HEK293 (cell line): ENCODE measurements around the gene DNAAF5.

ENCODE experiments used
- CTCF ChIP-seq: fragments of 450-650 bp; formaldehyde crosslinking; IDR thresholded peaks from 2 replicates; pipeline ENCODE4 v1.5.1; 2016; ENCODE audit warnings: missing biosample characterization, missing genetic modification characterization
- GLIS2 ChIP-seq: fragments of 450-650 bp; formaldehyde crosslinking; IDR thresholded peaks from 2 replicates; pipeline ENCODE4 v1.5.1; 2016; ENCODE audit warnings: missing biosample characterization, missing genetic modification characterization
- KLF16 ChIP-seq: fragments of 450-650 bp; formaldehyde crosslinking; IDR thresholded peaks from 2 replicates; pipeline ENCODE4 v1.5.1; 2017; ENCODE audit warnings: missing biosample characterization, missing genetic modification characterization
- MYNN ChIP-seq: fragments of 450-650 bp; formaldehyde crosslinking; IDR thresholded peaks from 2 replicates; pipeline ENCODE4 v1.5.1; 2016; ENCODE audit warnings: missing biosample characterization, missing genetic modification characterization, borderline replicate concordance
- REPIN1 ChIP-seq: fragments of 450-650 bp; formaldehyde crosslinking; IDR thresholded peaks from 2 replicates; pipeline ENCODE4 v1.5.1; 2017; ENCODE audit warnings: missing biosample characterization, missing genetic modification characterization, low read depth
- ZNF221 ChIP-seq: fragments of 450-650 bp; formaldehyde crosslinking; IDR thresholded peaks from 2 replicates; pipeline ENCODE4 v1.5.1; 2017; ENCODE audit warnings: missing biosample characterization, missing genetic modification characterization, borderline replicate concordance
- ZNF549 ChIP-seq: fragments of 450-650 bp; IDR thresholded peaks from 2 replicates; pipeline ENCODE4 v1.5.1; 2018; ENCODE audit warnings: missing biosample characterization, missing genetic modification characterization, mild to moderate bottlenecking, inconsistent platforms, moderate library complexity
- ZNF626 ChIP-seq: fragments of 450-650 bp; sonication (Bioruptor Pico); formaldehyde crosslinking; IDR thresholded peaks from 2 replicates; pipeline ENCODE4 v1.5.1; 2018; ENCODE audit warnings: missing biosample characterization, missing genetic modification characterization, inconsistent platforms
- ZNF704 ChIP-seq: fragments of 450-650 bp; formaldehyde crosslinking; IDR thresholded peaks from 2 replicates; pipeline ENCODE4 v1.5.1; 2016; ENCODE audit warnings: missing biosample characterization, missing genetic modification characterization
- ZNF785 ChIP-seq: fragments of 450-650 bp; formaldehyde crosslinking; IDR thresholded peaks from 2 replicates; pipeline ENCODE4 v1.5.1; 2016; ENCODE audit warnings: missing biosample characterization, missing genetic modification characterization
- TF ChIP-seq, protein P1 (sequence below): fragments of 450-650 bp; formaldehyde crosslinking; IDR thresholded peaks from 2 replicates; pipeline ENCODE4 v1.5.1; 2016; ENCODE audit warnings: missing biosample characterization, missing genetic modification characterization

- no peak for TF ChIP-seq CTCF (tag by site-specific recombination)
- TF ChIP-seq MYNN (tag by site-specific recombination), result no peak
- no peak for TF ChIP-seq ZNF626
- no peak for TF ChIP-seq REPIN1
- no peak for TF ChIP-seq ZNF549 (tag by site-specific recombination)
- TF ChIP-seq, protein P1, sequence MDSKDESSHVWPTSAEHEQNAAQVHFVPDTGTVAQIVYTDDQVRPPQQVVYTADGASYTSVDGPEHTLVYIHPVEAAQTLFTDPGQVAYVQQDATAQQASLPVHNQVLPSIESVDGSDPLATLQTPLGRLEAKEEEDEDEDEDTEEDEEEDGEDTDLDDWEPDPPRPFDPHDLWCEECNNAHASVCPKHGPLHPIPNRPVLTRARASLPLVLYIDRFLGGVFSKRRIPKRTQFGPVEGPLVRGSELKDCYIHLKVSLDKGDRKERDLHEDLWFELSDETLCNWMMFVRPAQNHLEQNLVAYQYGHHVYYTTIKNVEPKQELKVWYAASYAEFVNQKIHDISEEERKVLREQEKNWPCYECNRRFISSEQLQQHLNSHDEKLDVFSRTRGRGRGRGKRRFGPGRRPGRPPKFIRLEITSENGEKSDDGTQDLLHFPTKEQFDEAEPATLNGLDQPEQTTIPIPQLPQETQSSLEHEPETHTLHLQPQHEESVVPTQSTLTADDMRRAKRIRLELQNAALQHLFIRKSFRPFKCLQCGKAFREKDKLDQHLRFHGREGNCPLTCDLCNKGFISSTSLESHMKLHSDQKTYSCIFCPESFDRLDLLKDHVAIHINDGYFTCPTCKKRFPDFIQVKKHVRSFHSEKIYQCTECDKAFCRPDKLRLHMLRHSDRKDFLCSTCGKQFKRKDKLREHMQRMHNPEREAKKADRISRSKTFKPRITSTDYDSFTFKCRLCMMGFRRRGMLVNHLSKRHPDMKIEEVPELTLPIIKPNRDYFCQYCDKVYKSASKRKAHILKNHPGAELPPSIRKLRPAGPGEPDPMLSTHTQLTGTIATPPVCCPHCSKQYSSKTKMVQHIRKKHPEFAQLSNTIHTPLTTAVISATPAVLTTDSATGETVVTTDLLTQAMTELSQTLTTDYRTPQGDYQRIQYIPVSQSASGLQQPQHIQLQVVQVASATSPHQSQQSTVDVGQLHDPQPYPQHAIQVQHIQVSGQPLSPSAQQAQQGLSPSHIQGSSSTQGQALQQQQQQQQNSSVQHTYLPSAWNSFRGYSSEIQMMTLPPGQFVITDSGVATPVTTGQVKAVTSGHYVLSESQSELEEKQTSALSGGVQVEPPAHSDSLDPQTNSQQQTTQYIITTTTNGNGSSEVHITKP, result no peak
- no peak for TF ChIP-seq ZNF704
- TF ChIP-seq KLF16 (tag by site-specific recombination), result no peak
- TF ChIP-seq ZNF785, result no peak
- no peak for TF ChIP-seq GLIS2 (tag by site-specific recombination)
- no peak for TF ChIP-seq ZNF221 (tag by site-specific recombination)
These were observed 76.2 kb downstream of the DNAAF5 start for GRCh38 chr7:802500-803242.
